GM18517 (cell line): ENCODE results near the gene PHF11.
"Not testable (repeated sequence)": the region's sequence is repeated elsewhere in the genome, so short reads cannot be mapped to it uniquely, and the experiment has no call there.

Source experiments
- ATAC-seq: cut with Tn5 transposase; IDR thresholded peaks from one replicate; pipeline ENCODE4 v1.9.1; 2021; ENCODE audit warnings: mild to moderate bottlenecking, moderate library complexity; ENCODE audit not compliant: unreplicated experiment

The PHF11 gene

GRCh38 chr13:49495783-49496762 is at the start of gene PHF11:
PHF11 (plus strand) TSS chr13:49495953; CDS start chr13:49496002, 49 bp downstream.
- ATAC-seq, result peak; percentile 87

GRCh38 chr13:49446473-49446872 is 49.3 kb upstream of the PHF11 start:
- no peak for ATAC-seq

- ATAC-seq, result no peak
These were observed 47.0 kb upstream of the PHF11 start for GRCh38 chr13:49448753-49449152.

- ATAC-seq, result no peak
These were observed 45.5 kb upstream of the PHF11 start for GRCh38 chr13:49450105-49450819.

GRCh38 chr13:49452725-49453457 is 42.9 kb upstream of the PHF11 start:
- no peak for ATAC-seq

GRCh38 chr13:49453465-49453864 is 42.3 kb upstream of the PHF11 start:
- no peak for ATAC-seq

- peak; percentile 96 for ATAC-seq
These were observed 41.3 kb upstream of the PHF11 start for GRCh38 chr13:49454388-49455006.

GRCh38 chr13:49455007-49455398 is 40.8 kb upstream of the PHF11 start:
- peak; percentile 39 for ATAC-seq

- no peak for ATAC-seq
These were observed 39.6 kb upstream of the PHF11 start for GRCh38 chr13:49456156-49456555.

- ATAC-seq, result no peak
These were observed 38.5 kb upstream of the PHF11 start for GRCh38 chr13:49457221-49457620.

- ATAC-seq, result no peak
These were observed 36.2 kb upstream of the PHF11 start for GRCh38 chr13:49459580-49459979.

- ATAC-seq, result no peak
These were observed 31.7 kb upstream of the PHF11 start for GRCh38 chr13:49464085-49464484.

- ATAC-seq, result no peak
These were observed 31.0 kb upstream of the PHF11 start for GRCh38 chr13:49464621-49465325.

- ATAC-seq, result no peak
These were observed 29.4 kb upstream of the PHF11 start for GRCh38 chr13:49466292-49466838.

- no peak for ATAC-seq
These were observed 23.6 kb upstream of the PHF11 start for GRCh38 chr13:49472186-49472585.

- no peak for ATAC-seq
These were observed 19.2 kb upstream of the PHF11 start for GRCh38 chr13:49476529-49476928.

GRCh38 chr13:49481788-49482187 is 14.0 kb upstream of the PHF11 start:
- ATAC-seq, result no peak

- ATAC-seq, result no peak
These were observed 7.2 kb upstream of the PHF11 start for GRCh38 chr13:49488563-49488962.

GRCh38 chr13:49494645-49495044 is 1.1 kb upstream of the PHF11 start:
- ATAC-seq, result no peak

- not testable (repeated sequence) for ATAC-seq
These were observed 1.1 kb downstream of the PHF11 start for GRCh38 chr13:49496837-49497236.
